Renal pelvis (tissue), 4 donors: ENCODE results near the gene RAB12. TPM values are rescaled to one million over a fixed set of nuclear protein-coding genes. Genes with fewer than 3 reads are reported as not detected.
"Not testable (repeated sequence)": the region's sequence is repeated elsewhere in the genome, so short reads cannot be mapped to it uniquely, and the experiment has no call there.

Experiments used
- DNase-seq: peaks from one replicate; pipeline ENCODE4 v3.0.0-alpha.2; 2013
- polyA plus RNA-seq, 3 donors: library from polyadenylated mRNA; unstranded; fragments of 120-200 nt; gene quantifications; one replicate each; pipeline ENCODE4 v1.2.1, GENCODE V29; 2013; ENCODE audit not compliant: insufficient read length in 3 of 3

RAB12 gene
- polyA plus RNA-seq, 3 donors, result 37.3 to 48.1 (median 43.9) TPM

GRCh38 chr18:8632386-8632785, 23.1 kb downstream of the RAB12 start:
- no peak for DNase-seq

- DNase-seq, result no peak
These were observed 25.3 kb downstream of the RAB12 start for GRCh38 chr18:8634508-8634907.

- no peak for DNase-seq
These were observed 25.9 kb downstream of the RAB12 start for GRCh38 chr18:8635087-8635486.

- no peak for DNase-seq
These were observed 30.5 kb downstream of the RAB12 start for GRCh38 chr18:8639762-8640161.

- DNase-seq, result no peak
These were observed 34.2 kb downstream of the RAB12 start for GRCh38 chr18:8643326-8643878.

GRCh38 chr18:8647359-8647758, 38.1 kb downstream of the RAB12 start:
- not testable (repeated sequence) for DNase-seq

- DNase-seq, result not testable (repeated sequence)
These were observed 42.4 kb downstream of the RAB12 start for GRCh38 chr18:8651478-8652261.

GRCh38 chr18:8654503-8655451, 45.5 kb downstream of the RAB12 start:
- DNase-seq, result no peak

- DNase-seq, result no peak
These were observed 47.0 kb downstream of the RAB12 start for GRCh38 chr18:8656232-8656631.

- DNase-seq, result no peak
These were observed 48.0 kb downstream of the RAB12 start for GRCh38 chr18:8657050-8657820.

GRCh38 chr18:8657873-8658470, 48.7 kb downstream of the RAB12 start:
- DNase-seq, result no peak

- no peak for DNase-seq
These were observed 49.7 kb downstream of the RAB12 start for GRCh38 chr18:8658858-8659485.

GRCh38 chr18:8659609-8660242, 50.5 kb downstream of the RAB12 start:
- DNase-seq, result no peak

- no peak for DNase-seq
These were observed 51.1 kb downstream of the RAB12 start for GRCh38 chr18:8660316-8660715.

- DNase-seq, result peak; percentile 68
These were observed 52.7 kb downstream of the RAB12 start for GRCh38 chr18:8661754-8662559.

GRCh38 chr18:8662560-8663255, 53.5 kb downstream of the RAB12 start:
- DNase-seq, result no peak

GRCh38 chr18:8667846-8668245, 58.6 kb downstream of the RAB12 start:
- DNase-seq, result no peak

- no peak for DNase-seq
These were observed 59.1 kb downstream of the RAB12 start for GRCh38 chr18:8668381-8668780.

- DNase-seq, result no peak
These were observed 60.3 kb downstream of the RAB12 start for GRCh38 chr18:8669571-8669970.
